ENCODE data around the gene NLRC3. TPM values are rescaled to one million over a fixed set of nuclear protein-coding genes. Genes with fewer than 3 reads are reported as not detected.
A peak's percentile ranks its signal among the peaks of the same experiment; 100 is the strongest.

NLRC3 gene
- under 1 TPM; 0.11 to 0.18 TPM for total RNA-seq
- polyA plus RNA-seq (2013, experiment 1 of 2), result 0.14 TPM
- 0.04 TPM for polyA plus RNA-seq (2013, experiment 2 of 2)
- long read RNA-seq, experiment 1, result 0 reads
- long read RNA-seq, experiment 2, result 0 reads
- long read RNA-seq, experiment 3, result 0 reads
- long read RNA-seq, experiment 4, result 0 reads

DNA sequence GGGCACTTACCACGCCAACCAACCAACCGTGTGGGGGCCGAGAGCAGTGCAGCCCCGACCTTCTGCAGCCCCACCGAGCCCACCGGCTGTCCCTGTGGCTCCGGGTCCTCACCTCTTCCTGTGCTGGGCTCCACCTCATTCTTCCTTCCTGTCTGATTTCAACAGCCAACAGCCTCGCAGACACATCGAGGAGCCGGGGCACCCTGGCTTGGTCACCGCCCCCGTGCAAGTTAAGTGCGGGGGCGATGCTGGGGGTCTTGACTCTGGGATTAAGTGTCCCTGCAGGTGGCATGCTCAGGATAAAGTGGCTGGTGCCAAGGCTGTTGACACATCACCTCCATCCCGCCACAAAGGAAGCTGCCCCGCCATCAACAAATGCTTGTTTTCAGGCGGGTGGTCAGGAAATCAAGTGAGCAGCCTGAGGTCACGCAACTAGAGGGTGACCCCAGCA is at the start of gene NLRC3:
TSS of gene NLRC3 (minus strand) at position 102 of the 451 bp plus-strand sequence. CDS start 12,367 bp downstream, outside the sequence.
- Histone ChIP-seq H3K27ac (ENCODE audit: low read depth, low read length) (no peak within 1 kb of the TSS), H3K9ac (ENCODE audit: extremely low read depth, low read length, poor library complexity, severe bottlenecking) (no peak within 1 kb of the TSS), H3K4me1 (ENCODE audit: control insufficient read depth, insufficient read depth, low read length) (no peaks in the 10 kb centered on the region), H3K9me3 (ENCODE audit: control insufficient read depth, low read length) (no peaks in the 10 kb centered on the region), H3K27me3 (ENCODE audit: control insufficient read depth, insufficient read depth, low read length, poor library complexity, severe bottlenecking) (no peaks in the 10 kb centered on the region), H3K4me3 (ENCODE audit: low read length) (no peak within 1 kb of the TSS), H3K36me3 (ENCODE audit: control insufficient read depth, insufficient read depth, low read length) (no peaks in the 10 kb centered on the region)
- peaks cover under 1% of the 10 kb centered on the region for H3K36me3 Mint-ChIP-seq (ENCODE audit: low read depth)
- no peaks in the 10 kb centered on the region for H3K27me3 Mint-ChIP-seq (ENCODE audit: insufficient read depth)
- no peak for TF ChIP-seq CTCF (conservative IDR thresholded peaks at IDR 0.05)
- no peak for DNase-seq
- 90 to 94% methylated on average over 11 to 18 of the region's 18 CpGs for WGBS, 2 experiments (ENCODE audit: insufficient coverage in 1 of 2, insufficient read length in 1 of 2)
- H3K27ac Mint-ChIP-seq, result peak within 1 kb of the TSS; percentile 39
- no peaks in the 10 kb centered on the region for H3K9me3 Mint-ChIP-seq
- H3K4me3 Mint-ChIP-seq, result no peak within 1 kb of the TSS
- no peaks in the 10 kb centered on the region for H3K4me1 Mint-ChIP-seq

- no peak overlapping the region for H3K27ac ChIP-seq (ENCODE audit: low read depth, low read length)
- H3K27ac Mint-ChIP-seq, result no peak overlapping the region
- H3K27me3 Mint-ChIP-seq (ENCODE audit: insufficient read depth), result no peaks in the 10 kb centered on the region
- no peaks in the 10 kb centered on the region for H3K9me3 Mint-ChIP-seq
- H3K9me3 ChIP-seq (ENCODE audit: control insufficient read depth, low read length), result no peaks in the 10 kb centered on the region
- no peak overlapping the region for H3K9ac ChIP-seq (ENCODE audit: extremely low read depth, low read length, poor library complexity, severe bottlenecking)
- no peak for DNase-seq
- no peak overlapping the region for H3K4me3 Mint-ChIP-seq
- H3K27me3 ChIP-seq (ENCODE audit: control insufficient read depth, insufficient read depth, low read length, poor library complexity, severe bottlenecking), result no peaks in the 10 kb centered on the region
- H3K36me3 Mint-ChIP-seq (ENCODE audit: low read depth), result peaks cover under 1% of the 10 kb centered on the region
- no peak overlapping the region for H3K4me3 ChIP-seq (ENCODE audit: low read length)
- H3K4me1 ChIP-seq (ENCODE audit: control insufficient read depth, insufficient read depth, low read length), result no peaks in the 10 kb centered on the region
- no peaks in the 10 kb centered on the region for H3K36me3 ChIP-seq (ENCODE audit: control insufficient read depth, insufficient read depth, low read length)
- peaks cover 1% of the 10 kb centered on the region for H3K4me1 Mint-ChIP-seq
- WGBS, 2 experiments (ENCODE audit: insufficient coverage in 1 of 2, insufficient read length in 1 of 2), result 77 to 95% methylated on average over 3 of the region's 4 CpGs
- TF ChIP-seq CTCF (conservative IDR thresholded peaks at IDR 0.05), result no peak
These were observed 48.9 kb upstream of the NLRC3 start for GRCh38 chr16:3625911-3626732.

- Mint-ChIP-seq H3K4me3 (no peak overlapping the region), H3K9me3 (no peaks in the 10 kb centered on the region), H3K27me3 (ENCODE audit: insufficient read depth) (no peaks in the 10 kb centered on the region), H3K27ac (no peak overlapping the region), H3K4me1 (peaks cover 1% of the 10 kb centered on the region), H3K36me3 (ENCODE audit: low read depth) (peaks cover 2% of the 10 kb centered on the region)
- no peak overlapping the region for H3K4me3 ChIP-seq (ENCODE audit: low read length)
- H3K9ac ChIP-seq (ENCODE audit: extremely low read depth, low read length, poor library complexity, severe bottlenecking), result no peak overlapping the region
- no peaks in the 10 kb centered on the region for H3K4me1 ChIP-seq (ENCODE audit: control insufficient read depth, insufficient read depth, low read length)
- 92 to 97% methylated on average over 5 of the region's 5 CpGs for WGBS, 2 experiments (ENCODE audit: insufficient coverage in 1 of 2, insufficient read length in 1 of 2)
- no peaks in the 10 kb centered on the region for H3K36me3 ChIP-seq (ENCODE audit: control insufficient read depth, insufficient read depth, low read length)
- TF ChIP-seq CTCF (conservative IDR thresholded peaks at IDR 0.05), result no peak
- DNase-seq, result no peak
- no peak overlapping the region for H3K27ac ChIP-seq (ENCODE audit: low read depth, low read length)
- no peaks in the 10 kb centered on the region for H3K9me3 ChIP-seq (ENCODE audit: control insufficient read depth, low read length)
- no peaks in the 10 kb centered on the region for H3K27me3 ChIP-seq (ENCODE audit: control insufficient read depth, insufficient read depth, low read length, poor library complexity, severe bottlenecking)
These were observed 48.1 kb upstream of the NLRC3 start for GRCh38 chr16:3625331-3625730.
